ENCODE data around the gene SNRK.

Gene SNRK

GRCh38 chr3:43273416-43273815 is 12.9 kb upstream of the SNRK start:
- H3K4me3 ChIP-seq (ENCODE audit: low read depth, low read length), result no peak overlapping the region
- H3K36me3 ChIP-seq, result no peaks in the 10 kb centered on the region
- H3K27me3 ChIP-seq (ENCODE audit: insufficient read depth, low read depth, severe bottlenecking), result no peaks in the 10 kb centered on the region
- no peak overlapping the region for H3K27ac ChIP-seq
- no peak for DNase-seq
- TF ChIP-seq CTCF (IDR thresholded peaks at IDR 0.05; ENCODE audit: low read depth, low read length), result no peak
- no peaks in the 10 kb centered on the region for H3K9me3 ChIP-seq (ENCODE audit: severe bottlenecking)

GRCh38 chr3:43279082-43279481 is 7.3 kb upstream of the SNRK start:
- H3K36me3 ChIP-seq, result no peaks in the 10 kb centered on the region
- H3K9me3 ChIP-seq (ENCODE audit: severe bottlenecking), result no peaks in the 10 kb centered on the region
- H3K27ac ChIP-seq, result no peak overlapping the region
- DNase-seq, result no peak
- no peak overlapping the region for H3K4me3 ChIP-seq (ENCODE audit: low read depth, low read length)
- TF ChIP-seq CTCF (IDR thresholded peaks at IDR 0.05; ENCODE audit: low read depth, low read length), result no peak
- H3K27me3 ChIP-seq (ENCODE audit: insufficient read depth, low read depth, severe bottlenecking), result no peaks in the 10 kb centered on the region

GRCh38 chr3:43279532-43279931 is 6.8 kb upstream of the SNRK start:
- no peaks in the 10 kb centered on the region for H3K27me3 ChIP-seq (ENCODE audit: insufficient read depth, low read depth, severe bottlenecking)
- DNase-seq, result no peak
- H3K9me3 ChIP-seq (ENCODE audit: severe bottlenecking), result no peaks in the 10 kb centered on the region
- TF ChIP-seq CTCF (IDR thresholded peaks at IDR 0.05; ENCODE audit: low read depth, low read length), result no peak
- no peak overlapping the region for H3K4me3 ChIP-seq (ENCODE audit: low read depth, low read length)
- no peaks in the 10 kb centered on the region for H3K36me3 ChIP-seq
- no peak overlapping the region for H3K27ac ChIP-seq

GRCh38 chr3:43281020-43281419 is 5.3 kb upstream of the SNRK start:
- Histone ChIP-seq H3K4me3 (ENCODE audit: low read depth, low read length) (no peak overlapping the region), H3K36me3 (no peaks in the 10 kb centered on the region), H3K9me3 (ENCODE audit: severe bottlenecking) (no peaks in the 10 kb centered on the region), H3K27ac (no peak overlapping the region), H3K27me3 (ENCODE audit: insufficient read depth, low read depth, severe bottlenecking) (no peaks in the 10 kb centered on the region)
- TF ChIP-seq CTCF (IDR thresholded peaks at IDR 0.05; ENCODE audit: low read depth, low read length), result no peak
- no peak for DNase-seq

GRCh38 chr3:43284171-43284570 is 2.2 kb upstream of the SNRK start:
- no peak overlapping the region for H3K27ac ChIP-seq
- DNase-seq, result no peak
- H3K36me3 ChIP-seq, result no peaks in the 10 kb centered on the region
- no peaks in the 10 kb centered on the region for H3K27me3 ChIP-seq (ENCODE audit: insufficient read depth, low read depth, severe bottlenecking)
- H3K4me3 ChIP-seq (ENCODE audit: low read depth, low read length), result no peak overlapping the region
- no peaks in the 10 kb centered on the region for H3K9me3 ChIP-seq (ENCODE audit: severe bottlenecking)
- no peak for TF ChIP-seq CTCF (IDR thresholded peaks at IDR 0.05; ENCODE audit: low read depth, low read length)

- peak overlapping the region; percentile 73 for H3K27ac ChIP-seq
- DNase-seq, result no peak
- no peak for TF ChIP-seq CTCF (IDR thresholded peaks at IDR 0.05; ENCODE audit: low read depth, low read length)
- H3K4me3 ChIP-seq (ENCODE audit: low read depth, low read length), result peak overlapping the region; percentile 66
- H3K9me3 ChIP-seq (ENCODE audit: severe bottlenecking), result no peaks in the 10 kb centered on the region
- H3K27me3 ChIP-seq (ENCODE audit: insufficient read depth, low read depth, severe bottlenecking), result no peaks in the 10 kb centered on the region
- H3K36me3 ChIP-seq, result peaks cover 8% of the 10 kb centered on the region
Observed at GRCh38 chr3:43285644-43286043, 696 bp upstream of the SNRK start.

Measured in WERI-Rb-1 (cell line).